Epidermal melanocyte (primary cell): ENCODE measurements around the gene OR2T3.
"Not testable (repeated sequence)": the region's sequence is repeated elsewhere in the genome, so short reads cannot be mapped to it uniquely, and the experiment has no call there.

Source experiments
- DNase-seq: peaks from one replicate; pipeline ENCODE4 v3.0.0; 2011; ENCODE audit warnings: low spot score; ENCODE audit not compliant: insufficient read length

OR2T3 gene, protein sequence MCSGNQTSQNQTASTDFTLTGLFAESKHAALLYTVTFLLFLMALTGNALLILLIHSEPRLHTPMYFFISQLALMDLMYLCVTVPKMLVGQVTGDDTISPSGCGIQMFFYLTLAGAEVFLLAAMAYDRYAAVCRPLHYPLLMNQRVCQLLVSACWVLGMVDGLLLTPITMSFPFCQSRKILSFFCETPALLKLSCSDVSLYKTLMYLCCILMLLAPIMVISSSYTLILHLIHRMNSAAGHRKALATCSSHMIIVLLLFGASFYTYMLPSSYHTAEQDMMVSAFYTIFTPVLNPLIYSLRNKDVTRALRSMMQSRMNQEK

DNA sequence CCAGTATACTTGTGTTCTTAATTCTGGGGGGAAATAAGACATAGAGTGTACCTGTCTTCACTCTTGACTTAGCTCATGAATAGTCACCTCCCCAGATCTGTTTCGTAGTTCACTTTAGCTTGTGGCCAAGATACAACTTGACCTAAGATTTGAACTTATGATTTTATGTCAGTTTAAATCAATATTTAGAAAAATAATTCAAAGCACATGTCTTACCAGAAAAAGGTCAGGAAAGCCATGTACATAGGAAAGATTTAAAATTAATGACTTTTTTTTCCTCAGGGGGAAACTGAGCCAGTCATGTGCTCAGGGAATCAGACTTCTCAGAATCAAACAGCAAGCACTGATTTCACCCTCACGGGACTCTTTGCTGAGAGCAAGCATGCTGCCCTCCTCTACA is at the start of gene OR2T3:
OR2T3 (plus strand) TSS at position 301 of the 400 bp plus-strand sequence; CDS start at position 301, 0 bp downstream.
- not testable (repeated sequence) for DNase-seq

DNA sequence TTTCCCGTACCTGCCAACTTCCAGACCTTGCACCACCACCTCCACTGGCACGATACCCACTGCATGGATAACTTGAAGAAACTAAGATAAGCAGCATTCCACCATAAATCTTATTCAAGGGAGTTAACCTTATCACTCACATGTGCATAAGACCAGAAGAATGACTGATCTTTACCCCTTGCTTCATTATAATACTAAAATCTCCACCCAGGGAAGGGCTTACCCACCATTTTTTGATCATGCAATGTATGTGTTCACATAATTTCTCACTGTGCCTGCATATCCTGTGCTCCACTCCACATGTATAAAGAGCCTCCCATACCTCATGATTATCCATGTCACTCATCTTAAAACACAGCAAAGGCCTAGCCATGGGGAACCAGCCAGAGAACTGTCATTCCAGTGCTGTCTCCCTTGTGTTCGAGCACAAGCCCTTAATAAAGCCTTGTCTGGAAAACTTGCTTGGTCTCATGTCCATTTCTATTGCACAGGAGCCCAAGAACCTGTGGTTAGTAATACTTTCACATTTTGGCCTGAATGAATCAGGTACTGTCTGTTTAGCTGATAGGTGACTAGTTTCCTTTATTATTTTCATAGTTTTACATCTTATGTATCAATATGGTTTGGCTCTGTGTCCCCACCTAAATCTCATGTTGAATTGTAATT is 45.5 kb upstream of the OR2T3 start:
- not testable (repeated sequence) for DNase-seq

DNA sequence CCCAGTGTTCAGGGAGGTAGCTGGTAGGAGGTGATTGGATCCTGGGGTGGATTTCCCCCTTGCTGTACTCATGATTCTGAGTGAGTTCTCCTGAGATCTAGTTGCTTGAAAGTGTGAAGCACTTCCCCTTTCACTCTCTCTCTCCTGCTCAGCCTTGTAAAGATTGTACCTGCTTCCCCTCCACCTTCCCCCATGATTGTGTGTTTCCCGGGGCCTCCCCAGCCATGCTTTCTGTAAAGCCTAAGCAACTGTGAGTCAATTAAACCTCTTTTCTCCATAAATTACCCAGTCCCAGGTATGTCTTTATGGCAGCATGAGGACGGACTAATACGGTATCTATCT is 45.0 kb upstream of the OR2T3 start:
- DNase-seq, result not testable (repeated sequence)

DNA sequence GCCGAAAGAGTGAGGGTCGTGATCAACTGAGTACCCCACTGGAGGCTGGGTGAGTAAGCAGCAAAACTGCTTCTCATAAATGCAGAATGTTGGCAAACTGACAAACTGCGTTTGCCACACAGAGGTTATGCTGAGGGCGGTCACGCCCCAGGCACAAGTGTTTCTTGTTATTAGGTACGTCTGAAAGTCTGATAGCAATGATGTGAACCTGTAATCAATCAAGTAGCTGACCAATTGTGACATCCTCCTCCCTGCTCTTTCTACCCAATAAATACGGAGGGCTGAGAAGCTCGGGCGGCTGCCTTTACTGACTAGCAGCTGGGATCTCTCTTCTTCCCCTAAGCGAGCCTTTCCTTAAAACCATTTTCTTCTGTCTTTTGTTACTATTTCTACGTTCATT is 41.5 kb upstream of the OR2T3 start:
- not testable (repeated sequence) for DNase-seq

DNA sequence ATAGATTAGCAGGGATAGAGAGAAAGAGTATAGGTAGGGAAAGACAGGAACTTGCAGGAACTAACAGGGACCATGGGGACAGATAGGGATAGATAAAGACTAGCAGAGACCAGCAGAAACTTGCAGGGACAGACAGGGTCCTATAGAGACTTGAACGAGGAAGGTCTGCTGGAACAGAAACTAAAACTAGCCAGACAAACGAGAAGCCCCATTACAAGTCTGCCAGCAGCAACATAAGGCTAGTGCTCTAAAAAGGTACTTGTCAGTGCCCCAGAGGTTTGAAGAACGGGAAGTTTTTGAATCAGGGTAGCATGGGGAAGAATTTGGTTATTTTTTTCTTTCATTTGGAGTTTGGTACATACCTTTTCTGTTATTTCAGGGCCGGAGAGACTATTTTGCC is 41.0 kb upstream of the OR2T3 start:
- not testable (repeated sequence) for DNase-seq

DNA sequence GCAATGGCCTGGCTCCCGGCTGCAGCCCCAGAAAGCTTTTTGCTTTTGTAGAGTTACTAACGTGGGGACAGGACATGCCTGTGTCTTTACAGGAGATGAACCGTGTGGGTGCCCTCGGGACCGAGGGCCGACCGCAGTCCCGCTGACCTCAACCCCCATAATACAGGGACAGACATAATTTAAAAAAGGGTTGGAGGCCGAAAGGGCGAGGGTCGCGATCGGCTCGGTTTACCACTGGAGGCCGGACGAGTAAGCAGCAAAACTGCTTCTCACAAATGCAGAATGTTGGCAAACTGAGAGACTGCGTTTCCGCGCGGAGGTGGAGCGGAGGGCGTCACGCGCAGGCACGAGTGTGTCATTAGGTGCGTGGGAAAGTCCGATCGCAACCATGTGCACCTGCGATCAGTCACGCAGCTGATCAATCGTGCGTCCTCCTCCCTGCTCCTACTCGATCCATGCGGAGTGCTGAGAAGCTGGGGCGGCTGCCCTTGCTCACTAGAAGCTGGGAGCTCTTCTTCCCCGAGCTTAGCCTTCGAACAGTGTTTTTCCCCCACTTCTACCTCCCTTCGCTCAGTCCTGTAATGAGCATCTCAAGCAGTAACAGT is 39.2 kb upstream of the OR2T3 start:
- DNase-seq, result not testable (repeated sequence)

DNA sequence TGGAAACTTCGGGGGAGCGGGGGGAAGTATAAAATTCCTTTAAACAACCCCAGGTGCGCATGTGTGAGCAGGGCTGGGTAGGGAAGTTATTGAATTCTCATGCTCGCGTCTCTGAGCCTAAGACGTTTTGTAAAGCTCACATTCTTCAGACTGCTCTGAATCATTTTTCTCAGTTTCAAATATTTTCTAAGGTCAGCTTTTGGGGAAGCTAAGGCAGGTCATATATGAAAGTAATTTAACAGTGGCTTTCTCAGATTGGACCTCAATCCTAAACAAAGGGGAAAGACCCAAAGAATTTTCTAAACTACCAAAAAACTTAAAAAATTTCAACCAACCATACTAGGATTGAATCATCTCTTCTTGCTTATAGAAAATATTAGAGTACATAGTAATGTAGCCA is 38.2 kb upstream of the OR2T3 start:
- DNase-seq, result not testable (repeated sequence)

DNA sequence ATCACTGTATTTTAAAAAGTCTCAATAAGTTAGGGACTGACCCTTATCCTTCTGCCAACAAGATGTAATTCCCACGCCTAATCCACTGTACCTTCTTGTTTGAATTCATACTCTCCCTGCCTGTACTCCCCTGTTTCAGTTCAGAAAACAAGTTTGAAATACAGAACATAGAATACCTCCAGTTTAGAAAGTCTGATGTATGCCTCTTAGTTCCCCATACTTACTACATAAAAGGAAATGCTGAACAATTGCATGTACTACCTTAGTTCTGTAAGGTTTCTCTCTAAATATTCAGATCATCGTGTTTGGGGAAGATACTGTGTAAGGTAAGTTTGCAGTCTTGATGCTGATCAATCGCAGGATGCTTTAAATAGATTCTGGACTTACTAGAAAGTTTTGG is 36.8 kb upstream of the OR2T3 start:
- DNase-seq, result not testable (repeated sequence)

DNA sequence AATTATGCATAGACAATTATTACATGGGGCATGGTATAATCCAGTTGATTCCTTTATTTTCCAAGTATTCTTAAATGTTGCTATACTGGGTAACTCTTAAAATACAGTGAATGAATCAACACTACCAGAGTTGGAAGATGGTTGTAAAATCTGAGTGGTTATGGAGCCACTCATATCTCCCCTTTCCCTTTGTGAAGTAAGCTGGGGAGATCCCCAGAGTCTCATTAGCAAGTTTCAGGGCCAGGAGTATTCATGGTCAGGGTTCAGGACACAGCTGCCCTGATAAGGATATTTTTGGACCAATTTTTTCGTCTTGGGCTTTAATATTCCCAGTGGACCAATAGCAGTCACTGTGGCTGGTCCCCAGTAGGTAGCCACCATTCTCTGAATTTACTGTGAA is 34.5 kb upstream of the OR2T3 start:
- DNase-seq, result not testable (repeated sequence)

DNA sequence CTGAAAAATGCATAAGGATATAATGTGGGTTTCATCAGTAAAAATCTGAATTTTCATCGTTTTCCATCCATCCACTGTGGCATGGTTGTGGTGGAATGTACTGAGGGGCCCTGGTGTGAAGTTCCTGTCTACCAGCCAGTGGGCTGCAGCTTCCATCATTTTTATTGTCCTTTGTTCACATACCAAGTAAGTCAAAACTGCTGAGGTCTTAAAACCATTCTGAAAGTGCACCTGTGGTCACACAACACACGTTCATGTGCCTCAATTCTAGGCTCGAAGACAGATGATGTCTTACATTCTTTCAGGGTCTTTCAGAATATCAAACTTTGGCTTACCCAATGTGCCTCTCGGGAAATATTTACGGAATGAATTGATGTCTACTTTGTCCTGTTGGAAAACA is 33.9 kb upstream of the OR2T3 start:
- DNase-seq, result not testable (repeated sequence)

DNA sequence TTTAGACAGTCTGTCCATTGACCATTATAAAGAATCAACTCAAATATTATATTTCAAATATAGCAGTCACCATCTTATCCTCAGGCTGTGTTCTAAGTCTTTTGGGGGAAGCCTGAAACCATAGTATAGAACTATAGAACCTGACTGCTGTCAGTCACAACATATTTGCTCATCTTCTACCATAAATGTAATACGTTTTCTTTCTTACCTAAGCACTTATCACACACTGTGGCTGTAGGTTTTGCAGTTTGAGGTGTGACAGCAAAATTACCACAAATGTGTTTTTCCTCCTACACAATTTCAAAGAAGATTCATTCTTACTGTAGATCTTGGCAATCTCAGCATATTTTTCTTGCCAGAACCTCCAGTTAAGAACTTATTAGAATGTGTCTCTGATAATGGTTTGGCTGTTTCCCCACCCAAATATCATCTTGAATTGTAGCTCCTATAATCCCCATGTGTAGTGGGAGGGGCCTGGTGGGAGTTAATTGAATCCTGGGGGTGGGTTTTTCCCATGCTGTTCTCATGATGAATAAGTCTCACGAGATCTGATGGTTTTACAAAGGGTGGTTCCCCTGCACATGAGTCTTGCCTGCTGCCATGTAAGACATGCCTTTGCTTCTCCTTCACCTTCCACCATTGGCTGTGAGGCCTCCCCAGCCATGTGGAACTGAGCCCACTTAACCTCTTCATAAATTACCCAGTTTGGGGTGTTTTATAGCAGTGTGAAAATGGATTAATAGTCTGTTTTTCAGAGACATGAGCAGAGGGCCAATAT is 30.5 kb upstream of the OR2T3 start:
- not testable (repeated sequence) for DNase-seq

DNA sequence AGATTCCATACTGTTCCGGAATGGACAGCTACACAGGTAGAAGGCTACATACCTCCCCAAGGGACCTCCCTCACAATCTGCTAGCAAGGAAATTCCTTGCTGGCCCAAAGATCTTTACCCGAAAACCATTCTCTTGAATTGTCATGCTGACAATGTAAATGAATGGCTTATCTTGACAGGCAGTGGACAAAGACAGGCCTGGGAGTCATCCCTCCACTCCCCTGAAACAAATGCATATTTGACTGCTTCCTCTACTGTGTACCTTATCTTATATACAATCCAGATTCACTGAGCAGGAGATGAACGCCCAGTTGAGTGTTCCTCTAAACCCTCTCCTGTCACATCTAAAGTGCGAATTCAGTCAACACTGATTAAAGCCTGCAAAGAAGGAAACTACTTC is 28.5 kb upstream of the OR2T3 start:
- not testable (repeated sequence) for DNase-seq

DNA sequence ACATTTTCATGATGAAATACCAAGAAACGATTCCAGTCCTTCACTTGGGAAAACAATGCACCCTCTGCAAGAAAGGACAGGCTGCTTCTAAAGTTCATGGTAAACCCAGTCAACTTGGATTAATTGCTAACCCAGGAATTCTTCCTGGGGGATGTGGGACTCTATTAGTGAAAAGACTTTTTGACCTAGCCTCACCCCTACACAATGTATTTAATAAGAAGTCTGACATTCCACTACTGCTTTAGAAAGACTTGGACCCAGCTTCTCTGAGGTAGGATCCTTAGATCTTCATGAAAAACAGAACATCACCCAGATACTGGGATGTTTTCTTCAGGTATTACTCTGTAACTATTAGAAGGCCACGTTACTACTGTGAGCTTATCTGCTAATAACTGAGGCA is 27.8 kb upstream of the OR2T3 start, which contains the start of gene OR2T2:
OR2T2 (plus strand) TSS at position 239 of the 400 bp plus-strand sequence. CDS start 7,161 bp downstream, outside the sequence.
- not testable (repeated sequence) for DNase-seq

DNA sequence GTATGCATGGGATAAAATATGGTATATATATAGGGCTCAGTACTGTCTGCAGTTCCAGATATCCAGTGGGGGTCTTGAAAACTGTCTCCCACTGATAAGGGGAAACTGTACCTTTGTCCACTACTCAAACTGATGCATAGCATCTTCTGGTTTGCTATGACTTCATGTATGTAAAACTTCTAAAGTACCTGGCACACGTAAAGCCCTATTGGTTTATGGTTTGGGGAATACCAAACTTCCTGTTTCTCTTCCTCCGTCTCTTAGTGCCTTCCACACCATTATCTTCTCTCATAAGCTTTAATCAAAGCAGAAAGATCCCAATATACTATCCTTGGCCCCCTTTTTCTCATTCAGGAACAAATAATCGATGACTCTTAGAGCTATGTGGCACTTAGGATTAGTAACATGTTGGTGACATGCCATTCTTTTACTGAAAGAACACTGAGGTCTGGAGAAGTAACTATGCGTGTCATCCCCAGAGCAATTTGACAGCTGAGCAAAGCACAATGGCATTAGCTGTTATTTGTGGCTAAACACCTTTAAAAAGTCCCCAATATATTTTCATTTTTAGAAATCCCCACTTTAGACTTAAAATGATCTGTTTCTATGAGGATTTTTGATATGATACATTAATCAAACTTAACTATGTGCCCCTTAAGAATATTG is 24.6 kb upstream of the OR2T3 start:
- not testable (repeated sequence) for DNase-seq

DNA sequence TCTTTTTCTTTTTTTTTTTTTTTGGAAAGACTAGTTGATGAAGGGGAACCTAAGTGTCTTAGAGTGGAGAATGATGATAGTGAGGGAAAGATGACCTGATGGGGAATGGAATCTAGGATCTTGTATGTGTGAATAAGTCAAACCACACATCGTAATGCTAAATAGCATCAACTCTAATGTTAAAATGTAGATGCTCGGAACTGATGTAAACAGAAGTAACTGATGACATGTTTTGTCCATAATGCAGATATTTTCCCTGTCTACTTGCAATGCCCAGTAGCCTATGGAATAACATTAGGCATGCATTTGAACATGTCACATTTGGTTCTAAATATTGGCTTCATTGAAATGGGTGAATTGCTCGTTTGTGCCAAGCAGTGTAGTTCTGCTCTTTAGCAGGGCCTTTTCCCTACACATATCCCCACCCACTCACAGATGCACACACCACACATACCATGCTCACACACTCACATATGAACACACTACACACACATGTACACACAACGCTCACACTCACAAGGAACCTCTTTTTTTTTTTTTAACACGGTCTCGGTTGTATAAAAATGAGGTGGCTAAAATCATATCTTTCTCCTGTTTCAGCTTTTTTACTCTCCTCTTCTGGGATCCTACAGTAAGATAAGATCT is 23.2 kb upstream of the OR2T3 start:
- not testable (repeated sequence) for DNase-seq

DNA sequence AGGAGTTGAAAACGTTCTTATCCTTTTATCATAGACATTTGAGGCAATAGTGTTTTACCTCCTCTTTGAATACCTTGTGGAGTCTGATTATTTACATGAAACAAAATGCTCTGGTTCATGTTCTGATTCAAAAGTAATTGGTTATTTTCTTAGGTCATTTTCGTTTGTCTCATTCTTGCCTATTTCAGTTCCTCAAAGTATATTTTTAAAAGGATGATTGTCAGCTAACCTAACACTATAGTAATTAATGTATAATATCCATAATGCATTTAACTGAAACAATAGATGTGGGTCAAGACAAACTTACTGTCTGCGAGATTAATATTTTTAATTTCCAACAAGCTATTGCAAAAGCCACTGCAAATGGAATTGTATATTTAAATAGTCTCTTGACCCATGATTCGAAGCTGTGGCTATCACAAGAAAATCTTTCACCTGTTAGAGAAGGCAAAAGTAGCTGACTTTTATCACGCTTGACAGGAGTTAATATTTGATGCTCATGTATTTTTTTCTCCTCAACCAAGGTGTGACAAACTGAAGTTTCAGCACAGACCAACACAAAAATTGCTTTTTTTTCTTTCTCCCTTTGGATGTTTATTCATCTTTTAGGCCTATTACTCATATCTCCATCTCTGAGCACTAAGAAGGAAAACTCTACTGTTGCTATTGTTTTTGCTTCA is 22.5 kb upstream of the OR2T3 start:
- DNase-seq, result not testable (repeated sequence)

DNA sequence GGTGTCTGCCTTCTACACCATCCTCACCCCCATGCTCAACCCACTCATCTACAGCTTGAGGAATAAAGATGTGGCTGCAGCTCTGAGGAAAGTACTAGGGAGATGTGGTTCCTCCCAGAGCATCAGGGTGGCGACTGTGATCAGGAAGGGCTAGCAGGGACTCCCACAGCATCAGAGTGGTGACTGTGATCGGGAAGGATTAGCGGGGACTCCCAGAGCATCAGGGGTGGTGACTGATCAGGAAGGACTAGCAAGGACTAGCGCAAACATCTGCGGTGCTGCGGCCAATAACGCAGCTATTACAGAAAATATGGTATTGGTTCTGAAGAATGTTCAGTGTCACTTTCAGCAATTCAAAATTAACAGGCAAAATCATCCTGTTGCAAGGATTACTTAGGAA is 19.5 kb upstream of the OR2T3 start:
- not testable (repeated sequence) for DNase-seq

DNA sequence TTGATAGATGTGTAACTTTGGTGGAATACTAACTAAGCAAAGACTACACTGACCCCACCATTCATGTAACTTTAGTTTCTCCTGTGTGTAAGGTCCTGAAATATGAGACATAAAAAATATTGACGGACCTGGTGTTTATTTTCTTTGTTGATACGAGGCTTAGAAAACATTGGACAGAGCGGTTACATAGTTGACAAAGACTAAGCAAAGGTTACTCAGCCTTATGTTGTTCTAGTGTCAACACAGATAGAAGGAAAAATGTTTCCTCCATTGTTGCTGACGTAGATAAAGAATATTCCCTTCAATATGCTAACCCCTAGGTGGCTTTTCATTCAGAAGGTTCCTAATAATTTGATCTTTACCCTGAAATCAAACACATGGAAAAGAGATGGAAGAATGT is 18.1 kb upstream of the OR2T3 start:
- DNase-seq, result not testable (repeated sequence)

DNA sequence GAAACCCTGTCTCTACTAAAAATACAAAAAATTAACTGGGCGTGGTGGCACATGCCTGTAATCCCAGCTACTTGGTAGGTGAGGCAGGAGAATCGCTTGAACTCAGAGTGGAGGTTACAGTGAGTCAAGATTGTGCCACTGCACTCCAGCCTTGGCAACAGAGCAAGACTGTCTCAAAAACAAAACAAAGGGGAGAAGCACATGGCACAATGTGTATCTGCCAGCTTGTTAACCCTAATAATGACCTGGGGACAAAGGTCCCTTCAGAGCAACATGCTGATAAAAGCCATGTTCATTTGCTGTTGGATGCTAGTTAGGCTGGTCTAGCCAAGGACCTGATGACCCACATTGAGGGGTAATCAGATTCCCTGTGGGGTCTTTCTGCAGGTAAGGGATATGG is 16.5 kb upstream of the OR2T3 start:
- DNase-seq, result not testable (repeated sequence)

DNA sequence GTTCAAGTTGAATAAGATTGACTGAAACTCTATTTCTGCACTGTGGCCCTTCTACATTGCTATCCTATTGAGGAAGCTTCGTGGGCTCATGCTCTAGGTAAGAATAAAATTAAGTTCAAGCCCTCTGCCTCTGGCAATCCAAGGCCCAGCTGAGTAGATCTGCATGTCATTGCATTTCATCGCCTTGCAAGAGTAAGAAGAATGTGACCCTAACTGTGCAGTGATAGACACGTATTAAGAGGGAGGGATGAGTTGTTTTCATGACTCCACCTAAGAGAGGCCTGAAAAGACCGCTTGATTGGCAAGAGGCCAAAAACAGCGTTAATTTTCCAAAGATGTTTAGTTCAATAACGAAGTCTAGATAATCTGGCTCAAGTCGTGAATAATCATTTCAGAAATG is 14.0 kb upstream of the OR2T3 start:
- not testable (repeated sequence) for DNase-seq
